Measurements from ENCODE around the gene EPN1. TPM values are rescaled to one million over a fixed set of nuclear protein-coding genes. Genes with fewer than 3 reads are reported as not detected.

Gene EPN1
- total and polyA plus RNA-seq, 2 of the 13 experiments (the other 11 are each of a cell fraction or from before 2014, with no cell fraction given) = 28.9 to 31.7 TPM

DNA sequence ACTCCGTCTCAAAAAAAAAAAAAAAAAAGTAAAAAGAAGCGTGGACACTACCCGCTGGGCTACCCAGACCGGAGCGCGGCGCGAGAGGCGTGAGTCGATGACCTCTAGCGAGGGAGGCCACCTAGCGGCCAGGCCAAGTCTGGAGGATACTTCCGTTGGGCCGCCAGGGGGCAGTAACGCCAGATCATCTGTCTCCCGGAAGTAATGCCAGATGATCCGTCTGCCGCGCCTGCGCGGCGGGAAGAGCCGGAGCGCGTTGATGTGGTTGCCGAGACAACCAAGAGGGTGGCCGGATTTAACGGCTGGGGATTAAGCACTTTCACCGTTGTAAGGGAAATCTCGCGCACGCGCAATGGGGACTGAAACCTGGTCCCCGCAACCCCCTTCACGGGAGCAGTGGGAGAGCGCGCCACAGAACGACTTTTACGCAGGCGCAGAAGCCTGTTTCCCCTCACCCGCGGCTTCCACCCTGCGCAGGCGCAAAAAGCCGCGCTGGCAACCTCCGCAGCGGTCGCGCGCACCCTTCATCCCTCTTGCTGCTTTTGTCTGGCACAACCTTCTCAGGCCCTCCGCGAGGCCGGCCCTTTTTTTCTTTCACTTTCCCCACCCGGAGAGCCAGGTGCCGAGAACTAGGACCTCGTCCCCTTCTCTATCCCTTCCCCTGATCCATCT is 21.2 kb upstream of the EPN1 start (continued):
- TF ChIP-seq, protein P1, sequence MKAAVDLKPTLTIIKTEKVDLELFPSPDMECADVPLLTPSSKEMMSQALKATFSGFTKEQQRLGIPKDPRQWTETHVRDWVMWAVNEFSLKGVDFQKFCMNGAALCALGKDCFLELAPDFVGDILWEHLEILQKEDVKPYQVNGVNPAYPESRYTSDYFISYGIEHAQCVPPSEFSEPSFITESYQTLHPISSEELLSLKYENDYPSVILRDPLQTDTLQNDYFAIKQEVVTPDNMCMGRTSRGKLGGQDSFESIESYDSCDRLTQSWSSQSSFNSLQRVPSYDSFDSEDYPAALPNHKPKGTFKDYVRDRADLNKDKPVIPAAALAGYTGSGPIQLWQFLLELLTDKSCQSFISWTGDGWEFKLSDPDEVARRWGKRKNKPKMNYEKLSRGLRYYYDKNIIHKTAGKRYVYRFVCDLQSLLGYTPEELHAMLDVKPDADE (CRISPR knock-in tag; IDR thresholded peaks at IDR 0.05) = no peak
- TF ChIP-seq, protein P2, sequence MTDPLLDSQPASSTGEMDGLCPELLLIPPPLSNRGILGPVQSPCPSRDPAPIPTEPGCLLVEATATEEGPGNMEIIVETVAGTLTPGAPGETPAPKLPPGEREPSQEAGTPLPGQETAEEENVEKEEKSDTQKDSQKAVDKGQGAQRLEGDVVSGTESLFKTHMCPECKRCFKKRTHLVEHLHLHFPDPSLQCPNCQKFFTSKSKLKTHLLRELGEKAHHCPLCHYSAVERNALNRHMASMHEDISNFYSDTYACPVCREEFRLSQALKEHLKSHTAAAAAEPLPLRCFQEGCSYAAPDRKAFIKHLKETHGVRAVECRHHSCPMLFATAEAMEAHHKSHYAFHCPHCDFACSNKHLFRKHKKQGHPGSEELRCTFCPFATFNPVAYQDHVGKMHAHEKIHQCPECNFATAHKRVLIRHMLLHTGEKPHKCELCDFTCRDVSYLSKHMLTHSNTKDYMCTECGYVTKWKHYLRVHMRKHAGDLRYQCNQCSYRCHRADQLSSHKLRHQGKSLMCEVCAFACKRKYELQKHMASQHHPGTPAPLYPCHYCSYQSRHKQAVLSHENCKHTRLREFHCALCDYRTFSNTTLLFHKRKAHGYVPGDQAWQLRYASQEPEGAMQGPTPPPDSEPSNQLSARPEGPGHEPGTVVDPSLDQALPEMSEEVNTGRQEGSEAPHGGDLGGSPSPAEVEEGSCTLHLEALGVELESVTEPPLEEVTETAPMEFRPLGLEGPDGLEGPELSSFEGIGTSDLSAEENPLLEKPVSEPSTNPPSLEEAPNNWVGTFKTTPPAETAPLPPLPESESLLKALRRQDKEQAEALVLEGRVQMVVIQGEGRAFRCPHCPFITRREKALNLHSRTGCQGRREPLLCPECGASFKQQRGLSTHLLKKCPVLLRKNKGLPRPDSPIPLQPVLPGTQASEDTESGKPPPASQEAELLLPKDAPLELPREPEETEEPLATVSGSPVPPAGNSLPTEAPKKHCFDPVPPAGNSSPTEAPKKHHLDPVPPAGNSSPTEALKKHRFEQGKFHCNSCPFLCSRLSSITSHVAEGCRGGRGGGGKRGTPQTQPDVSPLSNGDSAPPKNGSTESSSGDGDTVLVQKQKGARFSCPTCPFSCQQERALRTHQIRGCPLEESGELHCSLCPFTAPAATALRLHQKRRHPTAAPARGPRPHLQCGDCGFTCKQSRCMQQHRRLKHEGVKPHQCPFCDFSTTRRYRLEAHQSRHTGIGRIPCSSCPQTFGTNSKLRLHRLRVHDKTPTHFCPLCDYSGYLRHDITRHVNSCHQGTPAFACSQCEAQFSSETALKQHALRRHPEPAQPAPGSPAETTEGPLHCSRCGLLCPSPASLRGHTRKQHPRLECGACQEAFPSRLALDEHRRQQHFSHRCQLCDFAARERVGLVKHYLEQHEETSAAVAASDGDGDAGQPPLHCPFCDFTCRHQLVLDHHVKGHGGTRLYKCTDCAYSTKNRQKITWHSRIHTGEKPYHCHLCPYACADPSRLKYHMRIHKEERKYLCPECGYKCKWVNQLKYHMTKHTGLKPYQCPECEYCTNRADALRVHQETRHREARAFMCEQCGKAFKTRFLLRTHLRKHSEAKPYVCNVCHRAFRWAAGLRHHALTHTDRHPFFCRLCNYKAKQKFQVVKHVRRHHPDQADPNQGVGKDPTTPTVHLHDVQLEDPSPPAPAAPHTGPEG (CRISPR knock-in tag; IDR thresholded peaks at IDR 0.05) = peak; percentile 48; the same call in 1 of the 2 replicates
- TF ChIP-seq ZNF564 (CRISPR knock-in tag; IDR thresholded peaks at IDR 0.05) (0 out of 2 replicates have a peak, but pooled peaks have one; percentile 40), ZNF354B (CRISPR knock-in tag; IDR thresholded peaks at IDR 0.05) (no peak), SALL1 (CRISPR knock-in tag; IDR thresholded peaks at IDR 0.05) (peak; percentile 81), NPAS2 (CRISPR knock-in tag; IDR thresholded peaks at IDR 0.05; ENCODE audit: borderline replicate concordance) (no peak), NCOR1 (IDR thresholded peaks at IDR 0.05; ENCODE audit: borderline replicate concordance, low read length) (no peak), ZSCAN25 (CRISPR knock-in tag; IDR thresholded peaks at IDR 0.05) (no peak), ZNF720 (CRISPR knock-in tag; IDR thresholded peaks at IDR 0.05) (no peak), ZMYM3 (CRISPR knock-in tag; IDR thresholded peaks at IDR 0.05) (peak; percentile 83), HOXA3 (CRISPR knock-in tag; IDR thresholded peaks at IDR 0.05) (peak; percentile 87)
- TF ChIP-seq, protein P3, sequence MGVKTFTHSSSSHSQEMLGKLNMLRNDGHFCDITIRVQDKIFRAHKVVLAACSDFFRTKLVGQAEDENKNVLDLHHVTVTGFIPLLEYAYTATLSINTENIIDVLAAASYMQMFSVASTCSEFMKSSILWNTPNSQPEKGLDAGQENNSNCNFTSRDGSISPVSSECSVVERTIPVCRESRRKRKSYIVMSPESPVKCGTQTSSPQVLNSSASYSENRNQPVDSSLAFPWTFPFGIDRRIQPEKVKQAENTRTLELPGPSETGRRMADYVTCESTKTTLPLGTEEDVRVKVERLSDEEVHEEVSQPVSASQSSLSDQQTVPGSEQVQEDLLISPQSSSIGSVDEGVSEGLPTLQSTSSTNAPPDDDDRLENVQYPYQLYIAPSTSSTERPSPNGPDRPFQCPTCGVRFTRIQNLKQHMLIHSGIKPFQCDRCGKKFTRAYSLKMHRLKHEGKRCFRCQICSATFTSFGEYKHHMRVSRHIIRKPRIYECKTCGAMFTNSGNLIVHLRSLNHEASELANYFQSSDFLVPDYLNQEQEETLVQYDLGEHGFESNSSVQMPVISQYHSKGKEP (CRISPR knock-in tag; IDR thresholded peaks at IDR 0.05) = no peak
- TF ChIP-seq, protein P4, sequence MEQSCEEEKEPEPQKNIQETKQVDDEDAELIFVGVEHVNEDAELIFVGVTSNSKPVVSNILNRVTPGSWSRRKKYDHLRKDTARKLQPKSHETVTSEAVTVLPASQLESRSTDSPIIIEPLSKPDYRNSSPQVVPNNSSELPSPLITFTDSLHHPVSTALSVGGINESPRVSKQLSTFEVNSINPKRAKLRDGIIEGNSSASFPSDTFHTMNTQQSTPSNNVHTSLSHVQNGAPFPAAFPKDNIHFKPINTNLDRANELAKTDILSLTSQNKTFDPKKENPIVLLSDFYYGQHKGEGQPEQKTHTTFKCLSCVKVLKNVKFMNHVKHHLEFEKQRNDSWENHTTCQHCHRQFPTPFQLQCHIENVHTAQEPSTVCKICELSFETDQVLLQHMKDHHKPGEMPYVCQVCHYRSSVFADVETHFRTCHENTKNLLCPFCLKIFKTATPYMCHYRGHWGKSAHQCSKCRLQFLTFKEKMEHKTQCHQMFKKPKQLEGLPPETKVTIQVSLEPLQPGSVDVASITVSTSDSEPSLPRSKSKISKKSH (CRISPR knock-in tag; IDR thresholded peaks at IDR 0.05; ENCODE audit: borderline replicate concordance) = no peak; the same call in 1 of the 2 replicates
- TF ChIP-seq, protein P5, sequence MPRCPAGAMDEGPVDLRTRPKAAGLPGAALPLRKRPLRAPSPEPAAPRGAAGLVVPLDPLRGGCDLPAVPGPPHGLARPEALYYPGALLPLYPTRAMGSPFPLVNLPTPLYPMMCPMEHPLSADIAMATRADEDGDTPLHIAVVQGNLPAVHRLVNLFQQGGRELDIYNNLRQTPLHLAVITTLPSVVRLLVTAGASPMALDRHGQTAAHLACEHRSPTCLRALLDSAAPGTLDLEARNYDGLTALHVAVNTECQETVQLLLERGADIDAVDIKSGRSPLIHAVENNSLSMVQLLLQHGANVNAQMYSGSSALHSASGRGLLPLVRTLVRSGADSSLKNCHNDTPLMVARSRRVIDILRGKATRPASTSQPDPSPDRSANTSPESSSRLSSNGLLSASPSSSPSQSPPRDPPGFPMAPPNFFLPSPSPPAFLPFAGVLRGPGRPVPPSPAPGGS (CRISPR knock-in tag; IDR thresholded peaks at IDR 0.05) = peak; percentile 54; the same call in 1 of the 2 replicates
- TF ChIP-seq, protein P6, sequence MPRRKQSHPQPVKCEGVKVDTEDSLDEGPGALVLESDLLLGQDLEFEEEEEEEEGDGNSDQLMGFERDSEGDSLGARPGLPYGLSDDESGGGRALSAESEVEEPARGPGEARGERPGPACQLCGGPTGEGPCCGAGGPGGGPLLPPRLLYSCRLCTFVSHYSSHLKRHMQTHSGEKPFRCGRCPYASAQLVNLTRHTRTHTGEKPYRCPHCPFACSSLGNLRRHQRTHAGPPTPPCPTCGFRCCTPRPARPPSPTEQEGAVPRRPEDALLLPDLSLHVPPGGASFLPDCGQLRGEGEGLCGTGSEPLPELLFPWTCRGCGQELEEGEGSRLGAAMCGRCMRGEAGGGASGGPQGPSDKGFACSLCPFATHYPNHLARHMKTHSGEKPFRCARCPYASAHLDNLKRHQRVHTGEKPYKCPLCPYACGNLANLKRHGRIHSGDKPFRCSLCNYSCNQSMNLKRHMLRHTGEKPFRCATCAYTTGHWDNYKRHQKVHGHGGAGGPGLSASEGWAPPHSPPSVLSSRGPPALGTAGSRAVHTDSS (CRISPR knock-in tag; conservative IDR thresholded peaks at IDR 0.05) = no peak
